Endothelial cell of umbilical vein (primary cell): ENCODE results near the gene KLRB1. TPM values are rescaled to one million over a fixed set of nuclear protein-coding genes. Genes with fewer than 3 reads are reported as not detected.
A peak's percentile ranks its signal among the peaks of the same experiment; 100 is the strongest.

ENCODE experiments used
- BruUV-seq: library from RNA; stranded (reverse); fragments of 400-500 nt; replicated peaks from 2 replicates; lab custom pipeline; 2021; lab: Mats Ljungman, UMichigan
- CTCF ChIA-PET: fragments of 300-600, 350-600 bp; sonication (Branson Sonifier 250); formaldehyde crosslinking; loops from one replicate; lab custom pipeline; 2021; ENCODE audit warnings: antibody characterized with exemption, inconsistent platforms; lab: Charles Lee
- POLR2A ChIA-PET: fragments of 300-600, 350-600 bp; sonication (Branson Sonifier 250); formaldehyde crosslinking; loops from one replicate; lab custom pipeline; 2021; ENCODE audit warnings: antibody characterized with exemption, inconsistent platforms; lab: Charles Lee
- DNase-seq: peaks from one replicate; pipeline ENCODE4 v3.0.0-alpha.2; 2011; ENCODE audit warnings: low read depth, low spot score
- FAIRE-seq: peaks from 2 replicates; lab custom pipeline; 2011; peaks lifted over from hg19 to GRCh38; lab: Jason Lieb, UNC
- H2AFZ ChIP-seq: 2 replicates; pipeline ENCODE4 v1.6.0; 2012; ENCODE audit warnings: low read depth, low read length, control low read depth, inconsistent platforms
- H3K27ac ChIP-seq: 2 replicates; pipeline ENCODE4 v1.5.1; 2011; ENCODE audit warnings: low read depth, mild to moderate bottlenecking, control low read depth, low read length, moderate library complexity; ENCODE audit not compliant: insufficient read depth
- H3K27me3 ChIP-seq, 2 experiments: 2 replicates each; pipeline versions ENCODE4 v1.6.0 to v1.6.1; 2011; ENCODE audit warnings: low read length in 2 of 2, mixed read lengths in 1 of 2; ENCODE audit not compliant: control insufficient read depth in 2 of 2, insufficient read depth in 2 of 2
- H3K36me3 ChIP-seq, 2 experiments: 2 replicates in 1 of 2; 3 replicates in 1 of 2; pipeline ENCODE4 v1.5.1; 2011; ENCODE audit warnings: low read length in 2 of 2, mild to moderate bottlenecking in 1 of 2, moderate library complexity in 1 of 2; ENCODE audit not compliant: control insufficient read depth in 2 of 2, insufficient read depth in 2 of 2; ENCODE audit errors: extremely low read depth in 1 of 2
- H3K4me1 ChIP-seq: 3 replicates; pipeline ENCODE4 v1.5.1; 2011; ENCODE audit warnings: mild to moderate bottlenecking, low read length; ENCODE audit not compliant: control insufficient read depth, insufficient read depth; ENCODE audit errors: extremely low read depth
- H3K4me2 ChIP-seq: 2 replicates; pipeline ENCODE4 v1.6.1; 2011; ENCODE audit warnings: low read length, control low read depth, mixed read lengths; ENCODE audit not compliant: insufficient read depth
- H3K4me3 ChIP-seq, 3 experiments: fragments of 200-600 bp in 1 of 3; sonication (generic), shearing (Covaris generic) in 1 of 3; replicated peaks in 1 of 3; 2 replicates each; pipeline ENCODE4 v1.5.1; 2011 to 2016; ENCODE audit warnings: control low read depth in 3 of 3, low read length in 3 of 3, mild to moderate bottlenecking in 2 of 3, inconsistent platforms in 1 of 3, low read depth in 1 of 3, moderate library complexity in 1 of 3; ENCODE audit not compliant: insufficient read depth in 1 of 3
- H3K79me2 ChIP-seq: 2 replicates; pipeline ENCODE4 v1.6.0; 2012; ENCODE audit warnings: low read length, inconsistent platforms; ENCODE audit not compliant: control insufficient read depth, insufficient read depth
- H3K9ac ChIP-seq: replicated peaks from 2 replicates; pipeline ENCODE3; 2011; ENCODE audit warnings: low read length, control low read depth; ENCODE audit not compliant: insufficient read depth; ENCODE audit errors: extremely low read depth
- H3K9me1 ChIP-seq: replicated peaks from 3 replicates; pipeline ENCODE4 v1.6.0; 2011; ENCODE audit warnings: mild to moderate bottlenecking, low read length; ENCODE audit not compliant: control insufficient read depth, insufficient read depth; ENCODE audit errors: extremely low read depth
- H3K9me3 ChIP-seq: replicated peaks from 2 replicates; pipeline ENCODE4 v1.5.1; 2012; ENCODE audit warnings: low read length, inconsistent platforms; ENCODE audit not compliant: control insufficient read depth, insufficient read depth
- H4K20me1 ChIP-seq: replicated peaks from 2 replicates; pipeline ENCODE3; 2011; ENCODE audit warnings: mild to moderate bottlenecking, low read length; ENCODE audit not compliant: control insufficient read depth, insufficient read depth; ENCODE audit errors: extremely low read depth
- CTCF ChIP-seq, 2 donors: IDR thresholded peaks; 1 replicate in 1 of 2; 2 replicates in 1 of 2; pipeline ENCODE4 v1.5.1; 2011; ENCODE audit warnings: low read length in 2 of 2, mild to moderate bottlenecking in 2 of 2, moderate library complexity in 2 of 2, control low read depth in 1 of 2, inconsistent platforms in 1 of 2, low read depth in 1 of 2; ENCODE audit not compliant: insufficient read depth in 1 of 2; ENCODE audit errors: extremely low read depth in 1 of 2
- EZH2 ChIP-seq: IDR thresholded peaks from 2 replicates; pipeline ENCODE4 v1.6.1; 2012; ENCODE audit warnings: borderline replicate concordance, low read depth, mild to moderate bottlenecking, moderate library complexity, low read length, inconsistent platforms; ENCODE audit not compliant: severe bottlenecking
- FOS ChIP-seq: IDR thresholded peaks from 2 replicates; pipeline ENCODE4 v1.6.1; 2011; ENCODE audit warnings: mild to moderate bottlenecking, low read length, moderate library complexity, borderline replicate concordance; ENCODE audit not compliant: insufficient read depth
- GATA2 ChIP-seq: IDR thresholded peaks from 2 replicates; pipeline ENCODE4 v1.7.0; 2011; ENCODE audit warnings: low read depth, mild to moderate bottlenecking, moderate library complexity, mixed read lengths, low read length; ENCODE audit not compliant: insufficient read length, insufficient read depth
- JUN ChIP-seq: IDR thresholded peaks from 2 replicates; pipeline ENCODE4 v1.6.1; 2011; ENCODE audit warnings: borderline replicate concordance, low read depth; ENCODE audit not compliant: insufficient read length, insufficient read depth
- MYC ChIP-seq: IDR thresholded peaks from one replicate; pipeline ENCODE4 v1.6.1; 2011; ENCODE audit warnings: mild to moderate bottlenecking, low read depth, low read length
- POLR2A ChIP-seq: IDR thresholded peaks from 2 replicates; pipeline ENCODE4 v1.6.1; 2012; ENCODE audit warnings: low read depth, mild to moderate bottlenecking, control low read depth, low read length
- POLR2AphosphoS5 ChIP-seq: IDR thresholded peaks from 2 replicates; pipeline ENCODE4 v1.6.1; 2012; ENCODE audit warnings: low read depth, mild to moderate bottlenecking, control low read depth, low read length, moderate library complexity; ENCODE audit not compliant: insufficient read depth
- dilution Hi-C: fragments of 300-500 bp; cut with MboI; formaldehyde crosslinking; loops from one replicate; pipeline ENCODE4 v1.15.0; 2019; ENCODE audit warnings: low sequenced_read_pairs; ENCODE audit not compliant: extremely low pct_ligation_motif_present
- intact Hi-C: fragments of 100-400 bp; cut with micrococcal nuclease; formaldehyde crosslinking; loops from one replicate; pipeline ENCODE4 v1.10.0; 2022
- polyA plus RNA-seq, 4 experiments: library from polyadenylated mRNA; depleted of rRNA in 3 of 4; stranded (reverse) in 3 of 4; unstranded in 1 of 4; fragments of >200 nt; gene quantifications; 2 replicates each; pipeline versions ENCODE4 v1.2.1 to v1.2.3, GENCODE V29; 2011 to 2012; ENCODE audit warnings: missing spikeins in 1 of 4
- total RNA-seq: library from RNA; stranded (reverse); gene quantifications from 2 replicates; pipeline ENCODE4 v1.2.3, GENCODE V29; 2021
- TF ChIP-seq, protein P1 (sequence below): IDR thresholded peaks from 2 replicates; pipeline ENCODE4 v1.6.1; 2011; ENCODE audit not compliant: insufficient read depth, insufficient read length

Gene KLRB1
- total and polyA plus RNA-seq, 2 donors (not counting 3 experiments of a cell fraction or from before 2014, with no cell fraction given): not detected

DNA sequence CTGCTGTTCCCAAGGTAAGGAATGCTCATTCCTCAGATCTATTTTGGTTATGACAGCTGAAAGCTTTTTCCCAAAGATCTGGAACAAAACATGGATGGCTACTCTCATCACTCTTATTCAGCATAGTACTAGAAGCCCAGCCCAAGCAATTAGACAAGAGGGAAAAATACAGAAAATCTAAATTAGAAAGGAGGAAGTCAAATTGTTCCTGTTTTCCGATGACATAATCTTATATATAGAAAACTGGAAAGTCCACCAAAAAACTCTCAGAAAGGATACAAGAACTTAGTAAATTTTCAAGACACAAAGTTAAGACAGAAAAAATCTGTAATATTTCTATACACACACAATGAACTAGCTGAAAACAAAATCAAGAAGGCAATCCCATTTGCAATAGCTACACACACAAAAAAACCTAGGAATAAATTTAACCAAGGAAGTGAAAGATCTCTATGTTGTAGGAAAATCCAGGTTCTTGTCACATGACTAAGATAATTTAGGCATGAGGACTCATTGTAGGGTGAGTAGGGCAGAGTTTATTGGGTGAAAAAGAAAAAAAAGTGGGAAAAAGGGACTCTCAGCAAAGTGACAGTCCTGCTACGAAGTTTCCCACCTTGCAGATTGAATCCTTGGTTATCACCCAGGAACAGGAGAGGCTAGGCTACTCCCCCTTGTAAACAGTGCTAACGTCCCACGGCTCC is 28.6 kb upstream of the KLRB1 start:
- peak; percentile 33 for FAIRE-seq
- Histone ChIP-seq H4K20me1 (no peaks in the 10 kb centered on the region), H3K9me1 (no peaks in the 10 kb centered on the region), H3K79me2 (no peaks in the 10 kb centered on the region), H3K4me1 (no peaks in the 10 kb centered on the region), H3K9me3 (no peaks in the 10 kb centered on the region), H3K4me2 (no peak overlapping the region), H3K4me3 (no peak overlapping the region), H3K27ac (no peak overlapping the region), H3K27me3 (no peaks in the 10 kb centered on the region), H2AFZ (no peak overlapping the region), H3K9ac (no peak overlapping the region), H3K36me3 (no peaks in the 10 kb centered on the region)
- POLR2A ChIA-PET: no interaction called here
- TF ChIP-seq MYC: no peak
- no peak for TF ChIP-seq POLR2AphosphoS5
- TF ChIP-seq JUN: no peak
- TF ChIP-seq, protein P1, sequence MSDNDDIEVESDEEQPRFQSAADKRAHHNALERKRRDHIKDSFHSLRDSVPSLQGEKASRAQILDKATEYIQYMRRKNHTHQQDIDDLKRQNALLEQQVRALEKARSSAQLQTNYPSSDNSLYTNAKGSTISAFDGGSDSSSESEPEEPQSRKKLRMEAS: no peak
- TF ChIP-seq CTCF (IDR thresholded peaks at IDR 0.05; ENCODE audit: extremely low read depth in 1 of 2, insufficient read depth in 1 of 2, low read depth in 1 of 2, low read length in 2 of 2): no peak
- TF ChIP-seq GATA2: no peak
- TF ChIP-seq FOS: no peak
- no peak for TF ChIP-seq EZH2
- TF ChIP-seq POLR2A: no peak
- CTCF ChIA-PET: interaction anchor here (1.1 to 6.5 kb wide), 7 partner anchors 12 to 114 kb away, joined by 3 to 132 read pairs (median 5); no protein-coding TSS in a partner anchor
- no peak for DNase-seq
- intact Hi-C loops (no loop called here), dilution Hi-C loops (no loop called here)
- BruUV-seq: no TSS peak
